ENCODE results near the gene FOXI2. TPM values are rescaled to one million over a fixed set of nuclear protein-coding genes. Genes with fewer than 3 reads are reported as not detected.

FOXI2 gene
- total RNA-seq, 1 experiment from 2014 or later, result not detected

DNA sequence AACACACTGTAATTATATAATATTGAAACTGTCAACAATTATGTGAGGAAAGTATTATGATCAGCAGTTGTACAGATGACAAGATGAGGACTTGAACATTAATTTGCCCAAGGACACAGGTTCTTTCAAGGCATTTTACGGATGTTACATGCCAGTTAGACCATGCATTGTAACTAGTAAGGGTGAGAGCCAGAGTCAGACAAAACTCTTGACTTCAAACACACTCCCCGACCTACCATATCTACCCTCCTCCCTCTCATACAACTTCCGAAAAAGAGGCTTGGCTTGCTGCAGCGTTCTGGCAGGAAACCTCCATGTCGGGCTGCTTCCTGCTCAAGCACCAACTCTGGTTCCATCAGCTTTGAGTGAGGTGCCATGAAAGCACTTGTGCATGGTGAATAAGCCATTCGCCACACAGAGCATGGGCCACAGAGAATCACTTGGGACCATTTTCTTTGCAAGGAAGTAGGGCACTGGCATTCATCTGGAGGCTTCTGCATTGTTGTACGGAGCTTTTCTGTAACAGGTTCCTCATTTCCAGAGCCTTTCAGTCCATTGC, 53.2 kb downstream of the FOXI2 start:
- no peaks in the 10 kb centered on the region for H3K9me2 ChIP-seq (replicated peaks; ENCODE audit: insufficient read depth, low read length)
- no peaks in the 10 kb centered on the region for H3K27me3 ChIP-seq (ENCODE audit: low read length)
- no peaks in the 10 kb centered on the region for H3K36me3 ChIP-seq (ENCODE audit: insufficient read depth, low read length)
- no peaks in the 10 kb centered on the region for H3K4me1 ChIP-seq (ENCODE audit: low read length)
- H2AFZ ChIP-seq (ENCODE audit: low read length), result no peak overlapping the region
- no peaks in the 10 kb centered on the region for H4K20me1 ChIP-seq (ENCODE audit: insufficient read depth, low read depth, low read length)
- H3K79me2 ChIP-seq (ENCODE audit: low read length), result no peaks in the 10 kb centered on the region
- no peak for DNase-seq
- H3K27ac ChIP-seq (ENCODE audit: low read length), result no peak overlapping the region
- no peaks in the 10 kb centered on the region for H3K9me3 ChIP-seq (ENCODE audit: low read length)
- no peak overlapping the region for H3K4me2 ChIP-seq (ENCODE audit: low read depth, low read length, poor library complexity, severe bottlenecking)
- H3K9ac ChIP-seq (ENCODE audit: low read length), result no peak overlapping the region
- no peak overlapping the region for H3K4me3 ChIP-seq (ENCODE audit: low read length)

Other genes with a start within 250 kb of the FOXI2 start
- gene NPS, start 187.9 kb upstream of the FOXI2 start, total RNA-seq (2014; rRNA removed; shearing (Covaris generic); ENCODE audit: low replicate concordance), result not detected in 2 replicates
- not detected in 2 replicates for gene CLRN3, start 155.8 kb downstream of the FOXI2 start, total RNA-seq (2014; rRNA removed; shearing (Covaris generic); ENCODE audit: low replicate concordance)
- gene PTPRE, start 169.9 kb downstream of the FOXI2 start, total RNA-seq (2014; rRNA removed; shearing (Covaris generic); ENCODE audit: low replicate concordance), result 20.4 and 27.9 TPM in 2 replicates